Neural crest cell (in vitro differentiated cells): ENCODE results near the gene PPP2R5D. TPM values are rescaled to one million over a fixed set of nuclear protein-coding genes. Genes with fewer than 3 reads are reported as not detected.

Experiments
- DNase-seq: peaks from one replicate; pipeline ENCODE4 v3.0.0; 2021; ENCODE audit warnings: low read depth, mixed read lengths, low spot score
- H3K27ac Mint-ChIP-seq: one replicate; pipeline ENCODE4 v1.8.0; 2021; ENCODE audit warnings: mild to moderate bottlenecking, mixed read lengths; ENCODE audit not compliant: unreplicated experiment
- H3K27me3 Mint-ChIP-seq: 2 replicates; pipeline ENCODE4 v1.8.0; 2021; ENCODE audit warnings: low read depth, mild to moderate bottlenecking, mixed read lengths
- H3K36me3 Mint-ChIP-seq: 2 replicates; pipeline ENCODE4 v1.8.0; 2021; ENCODE audit warnings: low read depth, mild to moderate bottlenecking, mixed read lengths
- H3K4me1 Mint-ChIP-seq: 2 replicates; pipeline ENCODE4 v1.8.0; 2021; ENCODE audit warnings: mixed read lengths
- H3K4me3 Mint-ChIP-seq: one replicate; pipeline ENCODE4 v1.8.0; 2021; ENCODE audit warnings: mild to moderate bottlenecking, mixed read lengths
- H3K9me3 Mint-ChIP-seq: 2 replicates; pipeline ENCODE4 v1.8.0; 2021; ENCODE audit warnings: mixed read lengths
- CTCF ChIP-seq: fragments of 200-600 bp; sonication (generic); conservative IDR thresholded peaks from 2 replicates; pipeline ENCODE4 v1.5.0; 2021; ENCODE audit warnings: antibody characterized with exemption, mild to moderate bottlenecking
- total RNA-seq: library from RNA; stranded (reverse); gene quantifications from 2 replicates; pipeline ENCODE4 v1.2.1, GENCODE V29; 2021

The PPP2R5D gene
- total RNA-seq, 1 donor from 2014 or later: 67.5 TPM

DNA sequence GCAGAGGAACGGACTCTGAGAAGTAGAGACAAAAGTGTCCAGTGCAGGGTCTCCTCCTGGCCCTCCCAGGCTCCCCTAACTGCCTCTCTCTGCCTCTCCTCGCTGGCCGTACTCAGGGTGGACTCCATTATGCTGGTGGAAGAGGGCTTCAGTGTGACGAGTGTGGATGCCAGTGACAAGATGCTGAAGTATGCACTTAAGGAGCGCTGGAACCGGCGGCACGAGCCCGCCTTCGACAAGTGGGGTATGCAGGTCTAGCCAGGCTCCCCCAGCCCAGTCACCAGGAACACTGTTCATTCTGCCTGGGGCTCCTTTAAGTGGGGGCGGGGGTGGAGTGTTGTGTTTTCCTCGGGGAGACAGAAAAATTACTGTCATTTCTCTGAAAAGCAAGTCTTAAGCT lies 22.3 kb upstream of the PPP2R5D start:
- TF ChIP-seq CTCF: no peak
- no peak for DNase-seq
- H3K9me3 Mint-ChIP-seq: no peaks in the 10 kb centered on the region
- no peaks in the 10 kb centered on the region for H3K36me3 Mint-ChIP-seq
- no peak overlapping the region for H3K27ac Mint-ChIP-seq
- H3K4me3 Mint-ChIP-seq: peak overlapping the region; percentile 57
- peaks cover 10% of the 10 kb centered on the region for H3K4me1 Mint-ChIP-seq
- peaks cover 43% of the 10 kb centered on the region for H3K27me3 Mint-ChIP-seq

GRCh38 chr6:42962502-42963178 lies 21.7 kb upstream of the PPP2R5D start:
- TF ChIP-seq CTCF: no peak
- Mint-ChIP-seq H3K9me3 (no peaks in the 10 kb centered on the region), H3K27me3 (peaks cover 43% of the 10 kb centered on the region), H3K27ac (peak overlapping the region; percentile 71), H3K36me3 (no peaks in the 10 kb centered on the region), H3K4me3 (peak overlapping the region; percentile 57), H3K4me1 (peaks cover 10% of the 10 kb centered on the region)
- DNase-seq: no peak

DNA sequence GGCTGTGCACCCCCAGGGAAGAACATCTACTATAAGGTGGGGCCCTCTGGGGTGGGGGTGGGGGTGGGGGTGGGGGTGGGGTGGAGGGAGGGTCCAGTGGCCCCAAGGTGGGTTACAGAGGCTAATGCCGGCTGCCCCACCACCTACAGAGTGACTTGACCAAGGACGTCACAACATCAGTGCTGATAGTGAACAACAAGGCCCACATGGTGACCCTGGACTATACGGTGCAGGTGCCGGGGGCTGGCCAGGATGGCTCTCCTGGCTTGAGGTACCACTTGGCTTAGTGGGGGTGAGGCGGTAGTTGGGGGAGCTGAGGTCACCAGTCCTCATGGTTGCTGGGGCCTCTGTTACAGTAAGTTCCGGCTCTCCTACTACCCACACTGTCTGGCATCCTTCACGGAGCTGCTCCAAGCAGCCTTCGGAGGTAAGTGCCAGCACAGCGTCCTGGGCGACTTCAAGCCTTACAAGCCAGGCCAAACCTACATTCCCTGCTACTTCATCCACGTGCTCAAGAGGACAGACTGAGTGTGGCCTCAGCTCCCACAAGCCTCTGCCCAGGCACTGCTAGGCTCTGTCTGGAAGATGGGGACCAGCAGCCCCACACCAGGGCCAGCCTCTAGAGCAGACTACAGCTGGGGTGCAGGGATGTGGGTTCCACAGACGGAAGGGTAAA lies 21.1 kb upstream of the PPP2R5D start:
- peaks cover 10% of the 10 kb centered on the region for H3K4me1 Mint-ChIP-seq
- TF ChIP-seq CTCF: no peak
- no peak overlapping the region for H3K27ac Mint-ChIP-seq
- H3K9me3 Mint-ChIP-seq: no peaks in the 10 kb centered on the region
- H3K36me3 Mint-ChIP-seq: no peaks in the 10 kb centered on the region
- no peak for DNase-seq
- no peak overlapping the region for H3K4me3 Mint-ChIP-seq
- H3K27me3 Mint-ChIP-seq: peaks cover 43% of the 10 kb centered on the region

DNA sequence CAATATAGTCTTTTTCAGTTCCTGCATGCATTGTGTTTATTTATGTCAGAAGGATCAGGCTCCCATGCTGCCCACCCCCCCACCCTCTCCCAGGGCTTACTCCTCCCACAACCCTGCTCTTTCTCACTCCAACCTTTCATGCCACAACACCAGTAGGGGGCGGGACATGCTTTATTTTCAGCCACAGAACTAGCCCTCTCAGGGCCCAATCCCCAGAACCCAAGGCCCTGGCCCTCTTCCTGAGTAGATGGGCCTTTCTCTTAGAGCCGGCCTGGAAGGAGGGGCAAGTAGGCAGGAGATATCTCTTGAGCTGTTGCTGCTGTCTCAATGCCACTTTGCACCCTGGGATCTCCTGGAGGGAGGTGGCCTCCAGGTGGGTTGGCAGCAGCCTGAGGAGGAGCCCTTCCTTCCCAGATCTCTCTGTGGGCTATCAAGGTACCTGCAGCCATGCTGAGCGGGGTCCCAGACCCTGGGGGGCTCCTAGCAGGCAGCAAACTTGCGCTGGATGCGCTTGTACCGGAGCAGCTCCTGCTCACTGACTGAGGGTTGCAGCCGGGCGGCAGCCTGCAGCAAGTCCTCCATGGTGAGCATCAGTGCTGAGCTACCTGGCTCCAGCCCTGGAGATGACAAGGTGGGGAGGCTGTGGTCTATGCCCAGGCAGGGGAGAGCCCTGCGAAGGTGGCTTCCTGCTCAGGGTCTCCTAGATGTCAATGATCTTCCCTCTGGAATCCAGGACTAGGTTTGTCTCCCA lies 20.3 kb upstream of the PPP2R5D start:
- Mint-ChIP-seq H3K4me1 (peaks cover 10% of the 10 kb centered on the region), H3K27me3 (peaks cover 38% of the 10 kb centered on the region), H3K9me3 (no peaks in the 10 kb centered on the region), H3K4me3 (no peak overlapping the region), H3K36me3 (no peaks in the 10 kb centered on the region), H3K27ac (no peak overlapping the region)
- peak; percentile 39 for TF ChIP-seq CTCF
- DNase-seq: peak; percentile 29

DNA sequence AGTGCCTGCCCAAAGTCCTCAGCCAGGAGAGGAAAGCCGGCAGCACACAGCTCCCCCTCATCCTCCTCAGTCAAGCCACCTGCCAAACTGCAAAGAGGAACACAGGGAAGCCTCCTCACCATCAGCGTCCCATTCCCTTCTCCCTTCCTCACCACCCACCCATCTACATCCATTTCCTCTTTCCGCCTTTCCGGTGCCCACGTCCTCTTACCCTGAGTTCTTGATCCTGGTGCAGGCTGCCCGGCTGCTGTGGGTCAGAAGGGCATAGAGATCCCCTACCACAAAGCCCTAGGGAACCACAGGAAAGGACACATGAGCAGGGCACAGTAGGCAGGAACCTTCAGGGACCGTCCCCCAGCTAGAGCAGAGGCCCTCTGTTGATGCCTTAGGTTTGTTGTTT lies 17.8 kb upstream of the PPP2R5D start:
- TF ChIP-seq CTCF: no peak
- no peak for DNase-seq
- Mint-ChIP-seq H3K4me1 (no peaks in the 10 kb centered on the region), H3K9me3 (no peaks in the 10 kb centered on the region), H3K4me3 (peak overlapping the region; percentile 19), H3K36me3 (no peaks in the 10 kb centered on the region), H3K27ac (no peak overlapping the region), H3K27me3 (peaks cover 13% of the 10 kb centered on the region)
